ENCODE results near the gene USP9X.
A peak's percentile ranks its signal among the peaks of the same experiment; 100 is the strongest.

Gene USP9X

GRCh38 chrX:41084893-41085511, at the start of gene USP9X:
Gene USP9X, plus strand, starts transcription at chrX:41085445. Its CDS starts 38,184 bp downstream, at chrX:41123629.
- ChIA-PET CTCF (interaction anchor here (0.6 kb wide), 1 partner anchor 144 kb away, joined by 3 read pairs; no protein-coding TSS in a partner anchor), POLR2A (interaction anchor here (0.5 to 3.9 kb wide), 42 partner anchors 8 to 1481 kb away, joined by 3 to 36 read pairs (median 3); partner anchors contain the start of genes DDX3X and MED14)
- TF ChIP-seq ZNF10 (tag by site-specific recombination; IDR thresholded peaks at IDR 0.05) (peak; percentile 38; the same call in 1 of the 2 replicates), OVOL3 (tag by site-specific recombination; IDR thresholded peaks at IDR 0.05) (peak; percentile 60; the same call in 1 of the 2 replicates), ZNF341 (tag by site-specific recombination; IDR thresholded peaks at IDR 0.05; ENCODE audit: low read depth) (peak; percentile 56), ZSCAN5A (tag by site-specific recombination; IDR thresholded peaks at IDR 0.05) (peak; percentile 83; the same call in 1 of the 2 replicates), ZNF416 (tag by site-specific recombination; IDR thresholded peaks at IDR 0.05) (no peak), ZNF175 (tag by site-specific recombination; IDR thresholded peaks at IDR 0.05) (no peak), ZNF335 (tag by site-specific recombination; conservative IDR thresholded peaks at IDR 0.05) (peak; percentile 28; the same call in 1 of the 2 replicates), ZNF501 (tag by site-specific recombination; IDR thresholded peaks at IDR 0.05) (peak; percentile 91), KLF8 (tag by site-specific recombination; IDR thresholded peaks at IDR 0.05) (peak; percentile 71), ZNF223 (tag by site-specific recombination; IDR thresholded peaks at IDR 0.05) (peak; percentile 6; the same call in 1 of the 2 replicates), ZNF548 (tag by site-specific recombination; IDR thresholded peaks at IDR 0.05) (0 out of 2 replicates have a peak, but pooled peaks have one; percentile 55), ZBTB20 (tag by site-specific recombination; IDR thresholded peaks at IDR 0.05) (peak; percentile 20), ZSCAN23 (tag by site-specific recombination; IDR thresholded peaks at IDR 0.05) (peak; percentile 97), GLIS1 (tag by site-specific recombination; IDR thresholded peaks at IDR 0.05) (no peak), INSM2 (tag by site-specific recombination; IDR thresholded peaks at IDR 0.05) (peak; percentile 76; the same call in 1 of the 2 replicates), ZNF366 (tag by site-specific recombination; conservative IDR thresholded peaks at IDR 0.05) (no peak), ZNF473 (tag by site-specific recombination; IDR thresholded peaks at IDR 0.05) (no peak), ZNF510 (tag by site-specific recombination; IDR thresholded peaks at IDR 0.05; ENCODE audit: insufficient replicate concordance) (peak; percentile 15), ZNF24 (tag by site-specific recombination; IDR thresholded peaks at IDR 0.05) (peak; percentile 89; the same call in 1 of the 2 replicates), ZNF610 (tag by site-specific recombination; IDR thresholded peaks at IDR 0.05; ENCODE audit: borderline replicate concordance) (peak; percentile 87), ZNF791 (tag by site-specific recombination; IDR thresholded peaks at IDR 0.05) (no peak), BCL6B (tag by site-specific recombination; IDR thresholded peaks at IDR 0.05) (no peak), ZNF623 (tag by site-specific recombination; IDR thresholded peaks at IDR 0.05) (peak; percentile 39), ZNF280D (tag by site-specific recombination; IDR thresholded peaks at IDR 0.05) (peak; percentile 89), GLIS2 (tag by site-specific recombination; IDR thresholded peaks at IDR 0.05) (no peak; the same call in 1 of the 2 replicates), BCL11B (tag by site-specific recombination; IDR thresholded peaks at IDR 0.05; ENCODE audit: low read depth) (peak; percentile 75; the same call in 1 of the 2 replicates), HIC1 (tag by site-specific recombination; IDR thresholded peaks at IDR 0.05) (peak; percentile 89), ZNF266 (tag by site-specific recombination; IDR thresholded peaks at IDR 0.05; ENCODE audit: low read depth) (no peak), ZNF600 (tag by site-specific recombination; IDR thresholded peaks at IDR 0.05) (peak; percentile 69; the same call in 1 of the 2 replicates)

More at GRCh38 chrX:41084893-41085511, at the start of gene USP9X:
- H3K9me3 ChIP-seq (ENCODE audit: control insufficient read depth, insufficient read depth, low read depth, low read length): no peaks in the 10 kb centered on the region
- H3K27ac ChIP-seq (ENCODE audit: extremely low read depth, low read depth, low read length): peak within 1 kb of the TSS; percentile 99
- peaks cover 13% of the 10 kb centered on the region for H3K4me1 ChIP-seq (ENCODE audit: control insufficient read depth, insufficient read depth, low read length)
- peaks cover 0 to 4% of the 10 kb centered on the region in 2 experiments; a peak in 2 of 3 replicates for H3K36me3 ChIP-seq (ENCODE audit: control insufficient read depth in 2 of 2, insufficient read depth in 1 of 2, low read length in 2 of 2)
- peak within 1 kb of the TSS; percentile 61 for H3K4me3 ChIP-seq (ENCODE audit: low read depth, low read length)
